HG02943 (cell line): ENCODE results near the gene FLT3LG.
"Not testable (repeated sequence)": the region's sequence is repeated elsewhere in the genome, so short reads cannot be mapped to it uniquely, and the experiment has no call there.

Experiments used
- ATAC-seq: cut with Tn5 transposase; IDR thresholded peaks from one replicate; pipeline ENCODE4 v1.9.1; 2021; ENCODE audit warnings: mild to moderate bottlenecking, low read depth, moderate library complexity; ENCODE audit not compliant: unreplicated experiment

FLT3LG gene

GRCh38 chr19:49440439-49441209 lies 33.4 kb upstream of the FLT3LG start:
- ATAC-seq: no peak

- no peak for ATAC-seq
Observed at GRCh38 chr19:49441210-49441959, 32.6 kb upstream of the FLT3LG start, which contains the start of gene SLC17A7. Gene SLC17A7, minus strand, starts transcription at chr19:49441527. Its CDS starts 148 bp downstream, at chr19:49441379.

- ATAC-seq: no peak
Observed at GRCh38 chr19:49441960-49442350, 32.1 kb upstream of the FLT3LG start.

DNA sequence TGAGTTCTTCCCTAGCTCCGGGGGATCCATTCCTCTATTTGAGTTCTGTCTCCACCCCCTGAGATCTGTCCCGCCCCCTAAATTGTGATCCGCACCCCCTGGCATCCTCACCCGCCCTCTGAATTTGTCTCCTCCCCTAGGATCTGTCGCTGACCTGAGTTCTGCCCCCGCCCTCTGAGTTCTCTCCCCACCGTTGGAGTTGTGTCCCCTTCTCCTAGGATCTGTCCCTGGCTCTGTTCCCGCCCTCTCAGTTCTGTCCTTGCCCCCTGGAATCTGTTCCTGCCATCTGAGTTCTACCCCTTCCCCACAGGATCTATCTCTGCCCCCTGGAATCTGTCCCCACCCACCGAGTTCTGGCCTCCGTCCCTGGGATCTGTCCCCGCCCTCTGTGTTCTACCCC lies 31.7 kb upstream of the FLT3LG start:
- ATAC-seq: no peak

DNA sequence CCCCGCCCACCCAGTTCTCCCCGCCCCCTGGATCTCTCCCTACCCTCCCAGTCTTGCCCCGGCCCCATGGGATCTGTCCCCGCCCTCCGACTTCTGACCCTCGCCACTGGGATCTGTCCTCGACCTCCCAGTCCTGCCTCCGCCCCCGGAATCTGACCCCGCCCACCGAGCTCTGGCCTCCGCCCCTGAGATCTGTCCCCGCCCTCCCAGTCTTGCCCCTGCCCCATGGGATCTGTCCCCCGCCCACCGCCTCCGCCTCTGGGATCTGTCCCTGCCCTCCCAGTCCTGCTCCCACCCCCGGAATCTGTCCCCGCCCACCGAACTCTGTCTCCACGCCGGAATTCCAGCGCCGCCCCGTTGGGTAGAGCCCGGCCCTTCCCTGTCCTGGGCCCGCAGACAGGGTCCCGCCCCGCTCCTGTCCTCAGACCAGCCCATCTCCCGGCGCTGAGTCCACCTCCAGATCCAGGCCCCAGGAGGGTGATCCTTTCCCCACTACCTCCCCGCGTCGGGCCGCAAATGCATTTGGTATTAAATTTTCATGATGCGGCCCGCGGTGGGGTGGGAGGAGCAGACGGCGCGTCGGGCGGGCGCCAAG lies 31.1 kb upstream of the FLT3LG start:
- peak; percentile 10 for ATAC-seq

DNA sequence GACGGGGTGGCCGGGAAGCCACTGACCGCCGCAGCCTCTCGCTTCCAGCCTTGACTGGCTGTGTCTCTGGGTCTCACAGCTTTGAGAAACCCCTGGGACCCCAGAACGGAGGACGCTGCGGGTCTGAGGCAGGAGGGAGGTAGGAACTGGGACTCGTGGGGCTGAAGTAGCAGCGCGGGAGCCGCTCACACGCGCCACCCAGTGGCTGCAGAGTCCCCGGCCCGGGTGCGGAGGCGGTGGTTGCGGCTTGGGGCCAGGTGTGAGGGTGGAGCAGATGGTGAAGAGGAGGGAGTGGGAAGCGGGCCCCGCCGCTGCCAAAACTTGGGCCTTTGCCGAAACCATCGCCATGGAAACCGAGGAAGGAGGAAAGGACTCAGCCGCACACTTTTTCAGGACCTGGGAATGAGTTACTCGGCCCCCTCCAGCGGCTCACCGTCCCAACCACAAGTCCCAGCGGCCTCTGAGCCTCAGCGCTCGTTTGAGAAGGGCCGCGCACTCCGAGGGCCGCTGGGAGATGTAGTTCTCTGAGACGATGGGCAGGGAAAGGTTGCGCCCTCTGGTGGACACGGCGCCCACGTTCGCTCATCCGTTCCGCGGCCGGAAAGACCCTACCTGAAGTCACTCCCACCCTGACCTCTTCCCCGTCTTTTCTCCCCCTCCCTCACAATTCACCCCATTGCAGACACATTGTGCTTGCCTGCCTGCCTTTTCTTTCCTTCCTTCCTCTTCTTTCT lies 30.5 kb upstream of the FLT3LG start:
- peak; percentile 78 for ATAC-seq

DNA sequence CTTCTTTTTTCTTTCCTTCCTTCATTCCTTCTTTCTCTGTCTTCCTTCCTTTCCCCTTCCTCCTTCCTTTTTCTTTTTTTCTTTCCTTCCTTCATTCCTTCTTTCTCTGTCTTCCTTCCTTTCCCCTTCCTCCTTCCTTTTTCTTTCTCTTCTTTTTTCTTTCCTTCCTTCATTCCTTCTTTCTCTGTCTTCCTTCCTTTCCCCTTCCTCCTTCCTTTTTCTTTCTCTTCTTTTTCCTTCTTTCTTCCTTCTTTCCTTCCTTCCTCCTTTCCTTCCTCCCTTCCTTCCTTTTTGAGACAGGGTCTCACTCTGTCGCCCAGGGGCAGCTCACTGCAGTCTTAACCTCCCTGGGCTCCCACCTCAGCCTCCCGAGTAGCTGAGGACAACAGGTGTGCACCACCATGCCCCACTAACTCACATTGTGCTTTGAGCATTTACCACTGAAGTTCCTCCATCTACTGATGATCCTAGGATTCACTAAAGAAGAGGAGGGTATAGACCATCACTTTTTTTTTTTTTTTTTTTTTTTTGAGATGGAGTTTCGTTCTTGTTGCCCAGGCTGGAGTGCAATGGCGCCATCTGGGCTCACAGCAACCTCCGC lies 29.8 kb upstream of the FLT3LG start:
- ATAC-seq: not testable (repeated sequence)

DNA sequence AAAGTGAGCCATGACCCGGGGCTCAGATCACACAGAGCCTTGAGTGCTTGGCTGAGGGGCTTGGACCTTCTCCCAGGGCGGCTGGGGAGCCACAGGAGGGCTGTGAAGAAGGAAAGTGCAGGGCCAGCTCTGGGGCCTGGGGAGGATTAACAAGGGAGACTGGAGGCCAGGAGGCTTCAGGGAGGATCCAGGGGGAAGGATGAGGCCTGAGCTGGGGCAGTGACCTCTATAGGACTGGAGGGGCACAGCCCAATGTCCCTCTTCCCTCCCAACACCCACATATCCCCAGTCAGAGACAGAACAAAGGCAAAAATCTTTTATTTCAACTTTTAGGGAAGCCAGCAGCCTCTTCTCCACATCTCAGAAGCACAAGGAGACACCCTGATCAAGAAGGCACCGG lies 28.0 kb upstream of the FLT3LG start:
- ATAC-seq: no peak

DNA sequence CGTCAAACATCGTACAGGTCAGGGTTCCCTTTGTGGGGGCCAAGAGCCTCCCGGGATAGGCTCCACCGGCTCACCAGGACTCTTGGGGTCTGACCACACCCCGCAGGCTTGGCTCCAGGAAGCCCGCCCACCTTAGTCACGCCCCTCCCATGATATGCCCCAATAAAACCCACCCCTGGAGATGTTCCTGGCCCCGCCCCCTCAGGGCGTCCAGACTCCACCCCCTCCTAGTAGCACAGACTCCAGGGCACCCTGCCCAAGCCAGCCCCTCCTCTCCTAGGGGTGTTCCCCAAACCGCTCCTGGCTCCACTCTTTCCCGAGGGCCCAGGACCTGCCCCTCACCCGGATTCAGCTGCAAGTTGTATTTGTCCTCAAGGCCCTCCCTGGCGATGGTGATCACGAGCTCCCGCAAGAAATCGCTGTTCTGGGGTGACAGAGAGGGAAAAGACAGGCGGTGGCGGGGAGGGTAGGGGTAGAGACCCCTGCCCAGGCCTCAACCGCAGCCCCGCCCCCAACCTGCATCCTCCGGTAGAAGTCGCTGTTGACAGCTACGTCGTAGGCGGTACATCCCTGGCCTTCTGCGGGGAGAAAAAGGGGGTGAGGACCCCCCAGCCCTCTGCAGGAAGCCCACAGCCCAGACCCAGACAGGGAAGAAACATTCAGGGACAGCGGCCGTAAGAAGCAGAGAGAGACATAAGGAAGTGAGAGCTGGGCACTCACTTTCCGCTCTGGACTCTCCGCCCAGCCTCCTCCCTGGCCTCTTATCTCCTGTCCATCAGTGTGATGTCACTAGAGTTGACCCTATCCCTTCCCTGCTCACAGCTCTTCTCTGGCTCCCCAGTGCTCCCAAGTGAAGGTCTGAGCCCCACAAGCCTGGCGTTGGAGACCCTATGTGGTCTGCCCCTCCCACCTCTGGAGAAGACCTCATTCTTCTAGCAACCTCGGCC lies 26.3 kb upstream of the FLT3LG start:
- ATAC-seq: no peak

GRCh38 chr19:49448432-49448786 lies 25.6 kb upstream of the FLT3LG start:
- no peak for ATAC-seq

DNA sequence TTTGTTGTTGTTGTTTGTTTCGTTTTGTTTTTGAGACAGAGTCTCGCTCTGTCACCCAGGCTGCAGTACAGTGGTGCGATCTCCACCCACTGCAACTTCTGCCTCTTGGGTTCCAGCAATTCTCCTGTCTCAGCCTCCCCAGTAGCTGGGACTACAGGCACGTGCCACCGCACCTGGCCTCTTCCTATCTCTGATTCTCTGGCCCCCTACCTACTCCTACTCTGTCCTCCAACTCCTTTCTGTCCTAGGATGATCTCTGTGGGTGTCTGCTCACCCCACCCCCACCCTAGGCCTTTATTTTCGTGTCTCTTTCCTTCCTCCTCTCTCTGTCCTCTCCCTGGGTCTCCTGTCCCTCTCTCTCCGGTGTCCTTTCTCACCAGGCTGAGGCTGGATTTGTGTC lies 23.6 kb upstream of the FLT3LG start:
- no peak for ATAC-seq

GRCh38 chr19:49451430-49452181 lies 22.4 kb upstream of the FLT3LG start, which contains the start of gene PIH1D1:
Gene PIH1D1, minus strand, starts transcription at chr19:49451814. Its CDS starts 240 bp downstream, at chr19:49451574.
- ATAC-seq: peak; percentile 59

- peak; percentile 72 for ATAC-seq
Observed at GRCh38 chr19:49453013-49453756, 20.8 kb upstream of the FLT3LG start, which contains the start of gene ALDH16A1. Gene ALDH16A1, plus strand, starts transcription at chr19:49453225. Its CDS starts 107 bp downstream, at chr19:49453332.

GRCh38 chr19:49453757-49454240 lies 20.2 kb upstream of the FLT3LG start:
- ATAC-seq: no peak

- no peak for ATAC-seq
Observed at GRCh38 chr19:49455773-49456172, 18.2 kb upstream of the FLT3LG start.

GRCh38 chr19:49456326-49456725 lies 17.7 kb upstream of the FLT3LG start:
- no peak for ATAC-seq

DNA sequence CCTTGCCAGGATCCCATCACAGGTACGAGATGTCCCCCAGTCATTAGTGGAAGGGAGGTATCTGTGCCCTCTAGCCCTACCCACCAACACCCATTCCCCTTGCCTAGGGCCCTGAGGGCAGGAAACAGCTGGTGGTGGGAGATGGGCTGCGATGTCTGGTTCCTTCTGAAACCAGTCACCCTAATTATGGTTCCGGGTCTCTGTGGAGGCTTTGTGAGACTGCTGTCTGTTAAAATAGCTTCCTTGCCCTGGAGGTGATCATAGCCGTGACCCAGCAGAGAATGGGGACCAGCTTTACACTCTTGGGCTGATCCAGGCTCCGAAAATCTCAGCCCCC lies 15.5 kb upstream of the FLT3LG start:
- no peak for ATAC-seq

DNA sequence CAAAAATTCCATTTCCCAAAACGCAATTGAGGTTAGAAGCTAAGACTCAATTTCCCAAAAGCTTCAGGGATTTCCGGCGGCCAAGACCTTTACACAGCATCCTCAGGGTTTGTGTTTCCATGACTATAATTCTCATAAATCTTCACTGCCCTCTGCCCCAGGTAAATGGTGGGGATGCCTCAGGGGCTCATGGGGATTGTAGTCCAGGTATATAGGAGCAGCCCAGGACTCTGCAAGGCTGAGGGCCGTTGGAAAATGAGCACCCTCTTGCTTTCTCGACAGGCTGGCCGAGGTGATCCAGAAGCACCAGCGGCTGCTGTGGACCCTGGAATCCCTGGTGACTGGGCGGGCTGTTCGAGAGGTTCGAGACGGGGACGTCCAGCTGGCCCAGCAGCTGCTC lies 14.6 kb upstream of the FLT3LG start:
- no peak for ATAC-seq
